SH-SY5Y (cell line): ENCODE results near the gene VWA5A.

Source experiments
- GATA2 ChIP-seq: IDR thresholded peaks from 2 replicates; pipeline ENCODE4 v1.6.1; 2011; ENCODE audit warnings: mild to moderate bottlenecking, low read depth, low read length
- GATA3 ChIP-seq: IDR thresholded peaks from 2 replicates; pipeline ENCODE4 v1.6.1; 2011; ENCODE audit warnings: low read depth, mild to moderate bottlenecking, low read length, moderate library complexity

DNA sequence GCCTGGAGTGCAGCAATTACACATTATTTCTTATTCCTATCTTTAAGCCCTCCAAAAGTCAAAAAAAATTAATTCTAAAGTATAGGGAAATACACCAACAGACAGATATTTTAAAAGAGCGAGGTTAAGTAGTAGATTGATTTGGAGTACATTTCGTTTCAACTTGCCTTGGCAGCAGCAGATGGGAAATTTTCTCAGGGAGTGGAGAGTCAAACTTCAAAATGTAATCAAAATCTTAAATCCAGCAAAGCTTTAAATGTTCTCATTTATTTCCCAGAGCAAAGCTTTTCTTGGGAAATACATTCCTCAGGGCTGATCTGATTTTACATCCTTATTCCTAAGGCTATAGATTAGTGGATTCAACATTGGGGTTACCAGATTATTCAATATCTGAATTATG is 21.9 kb upstream of the VWA5A start:
- TF ChIP-seq GATA2 (no peak), GATA3 (no peak)
